HG03097 (cell line): ENCODE data around the gene LGALS12.
"Not testable (repeated sequence)": the region's sequence is repeated elsewhere in the genome, so short reads cannot be mapped to it uniquely, and the experiment has no call there.

Experiments
- ATAC-seq: cut with Tn5 transposase; IDR thresholded peaks from one replicate; pipeline ENCODE4 v1.9.1; 2021; ENCODE audit not compliant: unreplicated experiment, low FRiP score

LGALS12 gene

GRCh38 chr11:63504054-63504453, 1.8 kb upstream of the LGALS12 start:
- ATAC-seq, result no peak

DNA sequence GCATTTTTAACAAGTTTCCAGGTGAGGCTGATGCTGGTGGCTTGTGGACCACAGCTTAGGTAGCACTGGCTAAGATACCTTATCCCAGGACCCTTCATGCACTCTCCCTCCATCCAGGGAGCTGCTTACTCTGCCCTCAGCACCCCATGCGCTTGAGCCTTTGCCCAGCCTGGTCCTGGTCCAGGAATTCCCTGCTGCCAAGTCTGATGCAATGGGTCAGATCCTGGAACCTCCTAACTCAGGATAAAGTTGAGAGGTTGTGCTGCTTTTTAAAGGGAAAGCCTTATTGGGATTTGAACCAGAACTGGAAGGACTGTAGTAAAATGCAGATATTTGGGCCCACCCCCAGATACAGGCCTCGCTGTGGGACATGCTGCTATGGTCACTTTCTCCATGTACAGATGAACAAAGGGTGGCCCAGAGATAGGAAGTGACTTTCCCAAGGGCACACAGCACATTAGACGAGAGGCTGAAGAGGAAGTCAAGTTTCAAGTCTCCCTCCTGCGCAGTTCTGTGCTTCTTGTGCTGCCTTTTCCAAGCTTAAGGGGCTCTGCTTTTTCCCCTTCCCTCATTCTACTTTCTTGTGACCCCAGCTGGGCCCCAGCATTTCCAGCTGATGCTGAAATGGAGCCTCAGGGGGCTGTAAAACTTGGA, 824 bp upstream of the LGALS12 start:
- ATAC-seq, result no peak

DNA sequence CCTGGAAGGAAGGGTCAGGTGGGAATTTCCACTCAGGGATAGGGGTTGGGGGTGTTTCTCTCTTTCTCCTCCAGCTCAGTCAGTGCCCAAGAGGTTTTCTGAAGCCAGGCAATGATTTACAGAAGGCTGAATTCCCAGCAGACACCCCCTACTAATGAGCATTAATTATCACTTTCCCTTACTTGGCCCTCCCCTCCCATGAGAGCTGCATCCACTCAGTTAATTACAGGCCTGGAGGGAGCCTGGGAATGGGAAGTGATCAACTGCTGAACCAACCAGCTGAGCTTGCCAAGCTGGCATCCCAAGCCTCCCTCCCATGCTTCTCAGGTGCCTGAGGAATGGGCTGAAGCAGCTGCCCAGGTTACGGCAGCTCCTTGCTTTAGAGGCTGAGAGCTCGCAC, 992 bp downstream of the LGALS12 start:
- no peak for ATAC-seq

- no peak for ATAC-seq
Measured at GRCh38 chr11:63507511-63507910, 1.6 kb downstream of the LGALS12 start.

- no peak for ATAC-seq
Measured at GRCh38 chr11:63508009-63508408, 2.1 kb downstream of the LGALS12 start.

DNA sequence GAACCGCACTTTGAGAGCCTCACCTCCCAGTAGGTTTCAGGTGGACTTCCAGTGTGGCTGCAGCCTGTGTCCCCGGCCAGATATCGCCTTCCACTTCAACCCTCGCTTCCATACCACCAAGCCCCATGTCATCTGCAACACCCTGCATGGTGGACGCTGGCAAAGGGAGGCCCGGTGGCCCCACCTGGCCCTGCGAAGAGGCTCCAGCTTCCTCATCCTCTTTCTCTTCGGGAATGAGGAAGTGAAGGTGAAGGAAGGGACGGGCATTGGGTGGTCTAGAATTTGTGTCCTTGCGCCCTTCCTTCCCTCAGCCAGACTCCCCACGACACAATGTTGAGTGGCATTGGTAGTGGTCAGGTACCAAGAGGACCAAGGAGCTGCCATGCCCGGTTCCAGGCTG, 2.9 kb downstream of the LGALS12 start:
- ATAC-seq, result no peak

DNA sequence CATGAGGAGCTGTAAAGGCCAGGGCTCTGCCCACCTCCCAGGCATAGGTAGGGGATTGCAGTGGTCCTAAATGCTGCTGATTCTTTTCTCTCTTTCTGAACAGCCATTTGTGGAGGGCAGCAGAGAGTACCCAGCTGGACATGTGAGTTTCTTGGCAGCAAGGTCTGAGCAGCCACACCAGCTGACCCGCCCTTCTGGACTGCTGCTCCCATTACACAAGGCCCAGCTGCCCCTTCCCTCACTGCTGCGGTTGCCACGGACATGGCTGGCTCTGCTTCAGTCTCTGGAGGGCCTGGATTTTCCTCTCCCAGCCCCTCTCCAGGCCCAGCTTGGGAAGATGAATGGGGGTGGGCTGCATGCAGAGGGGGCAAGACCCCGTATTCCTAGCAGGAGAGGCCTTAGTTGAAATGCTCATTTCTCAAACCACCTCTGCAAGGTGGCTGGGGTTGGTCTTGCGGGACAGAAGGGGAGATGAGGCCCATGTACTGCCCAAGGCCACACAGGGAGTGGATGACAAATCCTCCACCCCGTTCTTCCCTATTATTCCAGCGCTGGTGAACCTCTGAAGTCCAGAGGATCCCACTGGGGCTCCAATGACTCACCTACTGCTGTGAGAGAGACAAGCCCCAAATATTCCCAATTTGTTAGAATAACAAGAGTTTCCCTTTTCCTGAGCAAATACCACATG, 4.6 kb downstream of the LGALS12 start:
- no peak for ATAC-seq

DNA sequence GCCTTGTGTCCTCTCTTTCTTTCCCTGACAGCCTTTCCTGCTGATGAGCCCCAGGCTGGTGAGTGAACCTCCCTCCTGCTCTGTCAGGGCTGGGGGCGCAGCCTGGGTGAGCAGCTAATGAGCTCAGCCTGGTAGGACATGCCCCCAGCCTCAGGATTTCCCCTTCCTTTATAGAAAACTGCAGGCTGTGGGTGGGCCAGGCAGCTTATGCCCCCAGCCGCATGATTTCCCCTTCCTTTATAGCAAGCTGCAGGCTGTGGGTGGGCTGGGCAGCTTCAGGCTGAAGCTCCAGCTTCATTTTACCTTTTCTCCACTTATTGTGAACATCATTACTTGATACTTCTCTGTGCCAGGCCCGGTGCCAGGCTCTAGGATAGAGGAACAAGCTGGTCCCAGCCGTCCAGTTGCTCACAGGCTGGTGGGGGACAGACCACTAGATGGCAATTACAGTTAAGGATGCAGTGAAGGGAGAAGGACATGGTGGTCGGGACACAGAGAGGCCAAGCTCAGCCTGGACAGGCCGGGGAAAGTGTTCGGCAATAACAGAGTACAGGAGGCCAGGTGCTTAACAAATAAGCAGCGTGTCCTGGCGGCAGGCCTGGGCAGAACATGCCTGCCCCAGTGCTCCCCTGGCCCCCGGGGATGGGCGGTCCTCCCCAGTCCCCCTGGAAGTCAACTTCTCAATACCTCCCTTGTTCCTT, 5.3 kb downstream of the LGALS12 start:
- ATAC-seq, result no peak

DNA sequence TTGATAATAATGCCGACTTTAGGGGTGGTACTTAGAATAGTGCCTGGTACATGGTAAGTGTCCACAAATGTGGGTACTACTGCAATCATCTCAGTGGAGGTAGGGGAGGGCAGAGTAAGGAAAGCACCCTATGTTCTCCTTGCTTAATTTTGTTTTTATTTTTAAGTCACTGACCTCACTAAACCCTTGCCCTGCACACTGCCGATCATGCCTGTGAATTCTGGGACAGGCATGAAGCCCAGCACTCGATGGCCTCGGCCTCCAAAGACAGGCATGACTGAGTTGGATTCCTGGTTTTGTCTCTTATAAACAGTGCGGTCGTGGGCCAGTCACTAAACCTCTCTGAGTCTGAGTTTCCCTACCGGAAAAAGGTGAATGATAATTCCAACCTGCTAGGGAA, 6.9 kb downstream of the LGALS12 start:
- ATAC-seq, result no peak

GRCh38 chr11:63516109-63516508, 10.2 kb downstream of the LGALS12 start:
- no peak for ATAC-seq

- ATAC-seq, result no peak
Measured at GRCh38 chr11:63517156-63517555, 11.3 kb downstream of the LGALS12 start.

- ATAC-seq, result no peak
Measured at GRCh38 chr11:63518548-63518947, 12.7 kb downstream of the LGALS12 start.

GRCh38 chr11:63520606-63521170, 14.8 kb downstream of the LGALS12 start:
- no peak for ATAC-seq

- no peak for ATAC-seq
Measured at GRCh38 chr11:63521896-63522295, 16.0 kb downstream of the LGALS12 start.

DNA sequence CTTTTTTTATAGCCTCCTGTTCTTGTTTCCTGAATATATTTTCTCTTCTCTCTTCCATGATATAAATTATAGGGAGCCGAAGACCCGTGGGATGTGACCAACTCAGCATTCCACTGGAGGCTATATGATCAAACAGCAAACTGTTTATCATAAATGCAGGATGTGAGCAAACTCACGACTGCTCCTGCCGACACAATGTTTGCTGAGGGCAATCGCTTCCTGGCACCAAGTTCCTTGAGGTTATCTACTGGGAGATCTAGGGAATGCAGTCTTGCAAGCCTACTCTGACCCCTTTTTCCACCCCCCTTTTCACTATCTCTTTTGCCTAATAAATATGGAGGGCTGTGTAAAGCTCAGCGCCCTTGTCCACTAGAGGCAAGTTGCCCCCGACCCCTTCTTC, 17.3 kb downstream of the LGALS12 start:
- ATAC-seq, result no peak

DNA sequence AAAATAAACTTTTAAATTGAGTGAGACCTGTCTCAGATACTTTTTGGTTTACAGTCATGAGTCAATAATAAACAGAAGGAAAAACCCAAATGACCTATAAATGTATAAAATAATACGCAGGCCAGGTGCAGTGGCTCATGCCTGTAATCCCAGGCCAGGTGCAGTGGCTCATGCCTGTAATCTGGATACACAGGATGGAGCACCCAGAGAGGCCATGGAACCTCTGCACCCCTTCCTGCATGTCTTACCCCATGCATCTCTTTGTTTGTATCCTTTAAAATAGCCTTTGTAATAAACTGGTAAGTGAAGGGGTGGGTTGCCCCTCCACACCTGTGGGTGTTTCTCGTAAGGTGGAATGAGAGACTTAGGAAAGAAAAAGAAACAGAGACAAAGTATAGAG, 21.8 kb downstream of the LGALS12 start:
- ATAC-seq, result no peak

DNA sequence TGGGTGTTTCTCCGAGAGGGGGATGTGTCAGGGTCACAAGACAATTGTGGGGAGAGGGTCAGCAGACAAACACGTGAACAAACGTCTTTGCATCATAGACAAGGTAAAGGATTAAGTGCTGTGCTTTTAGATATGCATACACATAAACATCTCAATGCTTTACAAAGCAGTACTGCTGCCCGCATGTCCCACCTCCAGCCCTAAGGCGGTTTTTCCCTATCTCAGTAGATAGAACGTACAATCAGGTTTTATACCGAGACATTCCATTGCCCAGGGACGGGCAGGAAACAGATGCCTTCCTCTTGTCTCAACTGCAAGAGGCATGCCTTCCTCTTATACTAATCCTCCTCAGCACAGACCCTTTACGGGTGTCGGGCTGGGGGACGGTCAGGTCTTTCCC, 22.3 kb downstream of the LGALS12 start:
- ATAC-seq, result not testable (repeated sequence)

GRCh38 chr11:63528729-63529278, 22.9 kb downstream of the LGALS12 start:
- ATAC-seq, result not testable (repeated sequence)

- ATAC-seq, result not testable (repeated sequence)
Measured at GRCh38 chr11:63529373-63529772, 23.5 kb downstream of the LGALS12 start.

DNA sequence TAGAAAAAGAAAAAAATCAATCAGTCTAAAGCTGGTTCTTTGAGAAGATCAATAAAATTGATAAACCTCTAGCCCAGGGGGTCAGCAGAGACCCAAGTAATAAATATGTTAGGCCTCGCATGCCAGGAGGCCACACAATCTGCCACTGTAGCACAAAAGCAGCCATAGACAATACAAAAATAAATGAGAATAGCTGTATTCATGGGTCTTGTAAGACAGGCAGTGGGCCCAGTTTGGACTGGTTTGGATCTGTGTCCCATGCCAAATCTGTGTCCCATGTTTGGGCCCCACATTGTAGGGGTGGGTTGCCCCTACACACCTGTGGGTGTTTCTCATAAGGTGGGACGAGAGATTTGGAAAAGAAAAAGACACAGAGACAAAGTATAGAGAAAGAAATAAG, 24.1 kb downstream of the LGALS12 start:
- no peak for ATAC-seq

DNA sequence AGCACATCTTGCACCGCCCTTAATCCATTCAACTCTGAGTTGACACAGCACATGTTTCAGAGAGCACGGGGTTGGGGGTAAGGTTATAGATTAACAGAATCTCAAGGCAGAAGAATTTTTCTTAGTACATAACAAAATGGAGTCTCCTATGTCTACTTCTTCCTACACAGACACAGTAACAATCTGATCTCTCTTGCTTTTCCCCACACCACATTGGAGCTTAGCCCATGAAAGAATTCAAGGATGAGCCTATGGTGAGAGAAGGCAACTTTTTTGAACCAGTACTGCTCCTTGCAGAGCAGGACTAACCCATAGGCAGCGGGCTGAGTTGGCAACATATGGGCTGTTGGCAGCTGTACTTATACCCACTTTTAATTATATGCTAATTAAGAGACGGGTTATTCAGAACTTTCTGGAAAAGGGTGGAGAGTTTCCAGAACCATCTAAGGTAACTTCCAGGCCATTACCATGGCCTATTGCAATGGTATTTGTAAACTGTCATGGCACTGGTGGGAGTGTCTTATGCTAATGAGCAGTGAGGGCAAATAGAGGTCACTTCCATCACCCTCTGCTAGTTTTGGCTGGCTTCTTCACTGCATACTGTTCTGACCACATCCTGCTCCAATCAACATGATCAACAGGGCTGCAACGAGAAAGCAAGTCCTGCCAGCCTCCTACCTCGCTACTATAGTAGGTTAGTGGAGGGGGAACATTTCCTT, 25.3 kb downstream of the LGALS12 start:
- peak; percentile 77 for ATAC-seq
